GM21619 (cell line): ENCODE results near the gene AKR7A3.
"Not testable (repeated sequence)": the region's sequence is repeated elsewhere in the genome, so short reads cannot be mapped to it uniquely, and the experiment has no call there.

Source experiments
- ATAC-seq: cut with Tn5 transposase; IDR thresholded peaks from one replicate; pipeline ENCODE4 v1.9.1; 2021; ENCODE audit not compliant: unreplicated experiment

Gene AKR7A3

DNA sequence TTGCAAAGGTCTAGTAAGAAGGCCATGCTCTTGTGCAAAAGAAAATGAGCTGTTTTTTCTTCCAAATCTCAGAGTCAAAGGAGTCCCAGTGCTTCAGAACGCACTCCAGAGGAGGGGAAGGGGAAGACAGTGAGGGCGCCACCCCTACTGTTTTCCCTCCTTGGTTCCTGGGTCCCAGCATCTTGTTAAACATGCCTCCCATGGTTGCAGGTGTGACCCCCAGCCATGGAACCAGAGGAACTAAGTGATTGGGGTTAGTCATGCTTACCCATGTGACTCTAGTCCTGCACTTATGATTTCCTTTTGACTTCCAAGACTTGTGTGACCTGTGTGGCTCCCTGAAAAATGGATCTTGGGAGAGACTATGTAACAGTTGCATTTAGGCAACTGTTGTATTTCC is 6.1 kb upstream of the AKR7A3 start:
- no peak for ATAC-seq

- no peak for ATAC-seq
These were observed 674 bp upstream of the AKR7A3 start for GRCh38 chr1:19289244-19289643.

DNA sequence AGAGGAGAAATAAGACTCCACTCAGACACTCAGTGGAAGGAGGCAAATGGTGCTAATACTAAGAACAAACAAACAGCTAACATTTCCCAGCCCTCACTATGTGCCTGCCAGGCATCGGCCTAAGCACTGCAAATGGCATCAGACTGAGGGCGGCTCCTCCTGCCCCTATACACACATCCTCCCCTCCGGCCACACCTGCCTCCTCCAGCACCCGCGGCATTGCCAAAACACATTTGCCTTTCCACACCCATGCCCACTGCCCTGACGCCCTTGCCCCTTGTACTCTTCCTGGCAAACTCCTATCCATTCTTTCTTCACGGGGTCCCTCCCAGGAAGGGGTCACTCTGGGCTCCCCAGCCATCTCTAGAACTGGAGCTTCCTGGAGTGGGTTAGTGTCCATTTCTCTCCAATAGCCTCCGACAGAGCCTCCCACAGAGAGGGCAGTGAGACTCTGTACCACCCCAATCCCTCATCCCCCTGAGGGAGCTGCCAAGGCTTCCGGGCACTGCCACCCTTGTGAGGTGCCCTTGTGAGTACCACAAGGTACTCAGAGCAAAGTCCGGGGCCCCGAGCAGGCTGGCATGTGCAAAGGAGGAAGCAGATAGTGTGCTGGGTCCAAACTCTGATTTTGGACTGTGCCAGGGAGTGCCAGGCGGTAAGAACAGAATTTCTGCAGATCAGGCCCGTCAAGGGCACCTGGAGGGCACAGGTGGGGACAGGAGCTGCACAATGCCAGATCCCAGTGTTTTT is 959 bp downstream of the AKR7A3 start:
- ATAC-seq = no peak

- ATAC-seq = not testable (repeated sequence)
These were observed 2.8 kb downstream of the AKR7A3 start for GRCh38 chr1:19285807-19286206.

DNA sequence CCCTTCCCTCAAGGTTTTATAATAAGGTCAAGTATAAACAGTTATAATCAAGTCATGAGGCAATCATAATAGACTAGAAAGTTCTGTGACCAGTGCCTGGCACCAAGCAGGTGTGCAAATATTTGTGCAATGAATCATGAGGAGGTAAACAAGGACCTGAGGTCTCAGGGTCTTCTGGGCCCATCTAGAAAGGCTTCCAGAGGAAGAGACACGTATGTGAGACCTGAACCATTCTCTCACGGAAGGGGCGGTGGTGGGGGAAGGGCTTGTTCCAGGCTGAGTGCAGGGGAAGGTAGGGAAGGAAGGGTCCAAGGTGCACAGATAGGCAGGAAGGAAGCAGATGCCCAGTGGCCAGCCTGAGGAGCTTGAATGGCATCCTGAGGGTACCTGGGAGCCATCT is 3.2 kb downstream of the AKR7A3 start:
- not testable (repeated sequence) for ATAC-seq

DNA sequence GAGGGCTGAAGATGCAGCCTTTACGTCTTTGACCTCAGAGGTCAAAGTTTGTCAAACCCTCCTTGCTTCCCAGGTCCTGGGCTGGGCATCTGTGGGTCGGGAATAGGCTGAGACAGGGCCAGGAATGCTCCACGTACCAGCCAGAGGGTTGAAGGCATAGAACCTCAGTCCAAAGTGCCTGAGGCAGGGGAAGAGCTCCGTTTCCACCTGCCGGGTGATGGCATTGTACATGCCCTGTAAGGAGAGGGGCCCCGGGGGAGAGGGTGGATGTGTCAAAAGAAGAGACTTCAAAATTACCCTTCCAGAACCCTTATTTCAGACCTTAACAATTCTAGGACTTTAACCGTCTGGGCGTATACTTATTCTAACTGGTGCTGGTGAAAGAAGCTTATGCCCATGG is 3.7 kb downstream of the AKR7A3 start:
- no peak for ATAC-seq

GRCh38 chr1:19283891-19284290 is 4.7 kb downstream of the AKR7A3 start:
- no peak for ATAC-seq

DNA sequence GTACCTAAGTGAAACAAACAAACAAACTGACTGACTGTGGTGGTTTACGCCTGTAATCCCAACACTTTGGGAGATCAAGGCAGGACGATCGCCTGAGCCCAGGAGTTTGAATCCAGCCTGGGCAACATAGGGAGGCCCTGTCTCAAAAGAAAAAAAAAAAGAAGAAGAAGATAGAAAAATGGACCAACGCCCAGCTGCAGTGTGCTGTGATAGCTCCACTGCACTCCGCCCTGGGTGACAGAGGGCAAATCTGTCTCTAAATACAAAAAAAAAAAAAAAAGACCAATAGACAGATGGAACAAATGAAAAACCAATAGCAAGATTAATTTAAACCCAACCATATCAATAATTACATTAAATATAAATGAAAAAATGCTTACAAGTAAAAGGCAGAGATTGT is 13.9 kb downstream of the AKR7A3 start:
- no peak for ATAC-seq

- not testable (repeated sequence) for ATAC-seq
These were observed 14.6 kb downstream of the AKR7A3 start for GRCh38 chr1:19273844-19274531.

- ATAC-seq = no peak
These were observed 15.3 kb downstream of the AKR7A3 start for GRCh38 chr1:19273106-19273843.

- no peak for ATAC-seq
These were observed 16.5 kb downstream of the AKR7A3 start for GRCh38 chr1:19272064-19272463.

GRCh38 chr1:19270343-19270730 is 18.2 kb downstream of the AKR7A3 start:
- not testable (repeated sequence) for ATAC-seq

GRCh38 chr1:19269427-19270342 is 18.9 kb downstream of the AKR7A3 start:
- not testable (repeated sequence) for ATAC-seq

DNA sequence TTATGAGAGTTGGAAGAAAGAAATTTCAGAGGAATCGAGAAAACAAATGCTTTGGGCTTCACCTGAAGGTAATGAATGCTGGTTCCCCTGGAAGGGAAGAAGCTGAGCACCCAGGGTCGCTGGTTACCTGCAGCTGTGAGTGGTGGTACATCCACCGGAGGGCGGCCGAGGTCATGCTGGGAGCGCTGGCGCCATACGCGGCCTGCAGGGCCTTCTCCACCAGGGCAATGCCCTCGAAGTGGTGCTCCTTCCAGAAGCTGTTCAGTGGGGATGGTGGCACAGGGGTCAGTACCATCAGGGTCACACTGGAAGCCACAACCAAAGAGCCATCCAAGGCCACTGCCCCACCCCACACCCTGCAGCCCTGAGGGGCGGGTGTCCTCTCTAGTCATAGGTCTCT is 20.1 kb downstream of the AKR7A3 start:
- ATAC-seq = no peak

- ATAC-seq = no peak
These were observed 25.8 kb downstream of the AKR7A3 start for GRCh38 chr1:19262744-19263143.

- no peak for ATAC-seq
These were observed 26.5 kb downstream of the AKR7A3 start for GRCh38 chr1:19262047-19262446.

DNA sequence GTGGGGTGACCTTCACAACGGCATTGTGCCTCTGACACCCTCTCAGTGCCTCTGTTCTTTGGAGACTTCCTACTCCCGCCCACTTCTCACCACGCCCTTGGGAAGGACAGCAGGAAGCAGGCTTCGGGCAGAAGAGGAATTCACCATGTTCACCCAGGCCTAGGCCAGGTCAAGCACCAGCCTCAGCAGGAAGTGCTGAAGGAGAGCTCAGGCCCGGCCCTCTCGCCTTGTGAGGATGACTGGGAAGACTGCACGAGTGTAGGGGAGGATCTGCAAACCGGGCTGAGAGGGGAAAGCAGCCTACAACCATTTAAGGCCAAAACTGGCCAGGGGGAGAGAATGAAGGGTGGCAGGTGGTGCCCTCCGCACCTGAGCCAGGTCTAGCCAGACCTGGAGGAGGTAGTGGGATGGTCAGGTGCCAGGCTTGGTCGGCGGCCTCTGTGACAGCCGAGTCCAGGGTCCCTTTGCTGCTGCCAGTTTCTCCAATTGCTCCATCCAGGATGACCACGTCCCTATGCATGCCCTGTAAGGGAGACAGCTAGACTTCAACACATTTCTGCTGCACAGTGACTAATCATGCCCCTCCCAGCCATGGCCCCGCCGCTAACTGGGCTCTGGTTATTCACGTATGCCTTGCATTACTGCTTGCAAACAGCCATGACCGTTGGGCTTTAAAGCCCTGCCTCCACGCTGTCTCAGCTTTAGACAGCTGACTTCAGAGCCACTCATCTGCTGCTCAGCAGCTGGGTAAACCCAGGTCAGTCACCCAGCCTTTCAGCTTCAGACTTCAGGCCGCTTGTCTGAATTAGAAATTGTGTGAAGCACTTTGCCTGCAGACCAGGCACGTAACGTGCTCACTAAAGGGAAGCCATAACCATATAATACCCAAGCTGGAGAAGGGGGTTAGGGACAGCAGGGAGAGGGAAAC is 28.1 kb downstream of the AKR7A3 start:
- no peak for ATAC-seq

- ATAC-seq = no peak
These were observed 30.2 kb downstream of the AKR7A3 start for GRCh38 chr1:19258353-19258752.

GRCh38 chr1:19257178-19257914 is 31.2 kb downstream of the AKR7A3 start:
- no peak for ATAC-seq
